ENCODE results near the gene TECR.
"Not testable (repeated sequence)": the region's sequence is repeated elsewhere in the genome, so short reads cannot be mapped to it uniquely, and the experiment has no call there.

TECR gene

GRCh38 chr19:14529254-14530004 lies at the start of gene TECR:
TSS of gene TECR (plus strand) at chr19:14529594. CDS start at chr19:14529697, 103 bp downstream.
- DNase-seq: peak; percentile 100

GRCh38 chr19:14479975-14480699 lies 49.3 kb upstream of the TECR start:
- DNase-seq: no peak

- no peak for DNase-seq
These were observed 48.7 kb upstream of the TECR start for GRCh38 chr19:14480700-14481079.

GRCh38 chr19:14482172-14482941 lies 47.0 kb upstream of the TECR start:
- peak; percentile 15 for DNase-seq

GRCh38 chr19:14487370-14488125 lies 41.8 kb upstream of the TECR start:
- DNase-seq: no peak

GRCh38 chr19:14492756-14493337 lies 36.5 kb upstream of the TECR start:
- DNase-seq: no peak

GRCh38 chr19:14494411-14494810 lies 35.0 kb upstream of the TECR start:
- DNase-seq: no peak

GRCh38 chr19:14494910-14495671 lies 34.3 kb upstream of the TECR start:
- DNase-seq: no peak

- DNase-seq: no peak
These were observed 33.7 kb upstream of the TECR start for GRCh38 chr19:14495672-14496028.

- peak; percentile 99 for DNase-seq
These were observed 33.2 kb upstream of the TECR start, which contains the start of gene GIPC1 for GRCh38 chr19:14496029-14496833. TSS of gene GIPC1 (minus strand) at chr19:14496127. CDS start at chr19:14482976, 13,151 bp downstream.

- DNase-seq: no peak
These were observed 32.6 kb upstream of the TECR start for GRCh38 chr19:14496834-14497227.

- DNase-seq: no peak
These were observed 32.0 kb upstream of the TECR start for GRCh38 chr19:14497228-14497921.

GRCh38 chr19:14502334-14503092 lies 26.9 kb upstream of the TECR start:
- no peak for DNase-seq

- DNase-seq: no peak
These were observed 26.1 kb upstream of the TECR start for GRCh38 chr19:14503285-14503684.

GRCh38 chr19:14504575-14504974 lies 24.8 kb upstream of the TECR start:
- not testable (repeated sequence) for DNase-seq

GRCh38 chr19:14505488-14506239 lies 23.7 kb upstream of the TECR start:
- no peak for DNase-seq

- DNase-seq: no peak
These were observed 21.5 kb upstream of the TECR start for GRCh38 chr19:14507704-14508542.
